Skeletal muscle satellite cell (primary cell): ENCODE measurements around the gene MAPKAPK5.

ENCODE experiments used
- H3K27me3 ChIP-seq: 2 replicates; pipeline ENCODE4 v1.7.0; 2013; ENCODE audit warnings: low read length; ENCODE audit not compliant: control insufficient read depth, insufficient read depth
- H3K36me3 ChIP-seq: 2 replicates; pipeline ENCODE4 v1.7.0; 2013; ENCODE audit warnings: mild to moderate bottlenecking, control low read depth, low read length; ENCODE audit not compliant: insufficient read depth
- H3K4me1 ChIP-seq: 2 replicates; pipeline ENCODE4 v1.7.0; 2013; ENCODE audit warnings: low read length; ENCODE audit not compliant: control insufficient read depth, insufficient read depth
- H3K4me2 ChIP-seq: 2 replicates; pipeline ENCODE4 v1.7.0; 2013; ENCODE audit warnings: mild to moderate bottlenecking, low read length
- H3K4me3 ChIP-seq: 2 replicates; pipeline ENCODE4 v1.7.0; 2013; ENCODE audit warnings: low read length
- H3K9ac ChIP-seq: 2 replicates; pipeline ENCODE4 v1.7.0; 2013; ENCODE audit warnings: mild to moderate bottlenecking, low read depth, low read length, moderate library complexity
- H3K9me3 ChIP-seq: replicated peaks from 2 replicates; pipeline ENCODE4 v1.7.0; 2013; ENCODE audit warnings: mild to moderate bottlenecking, control low read depth, low read length

MAPKAPK5 gene

DNA sequence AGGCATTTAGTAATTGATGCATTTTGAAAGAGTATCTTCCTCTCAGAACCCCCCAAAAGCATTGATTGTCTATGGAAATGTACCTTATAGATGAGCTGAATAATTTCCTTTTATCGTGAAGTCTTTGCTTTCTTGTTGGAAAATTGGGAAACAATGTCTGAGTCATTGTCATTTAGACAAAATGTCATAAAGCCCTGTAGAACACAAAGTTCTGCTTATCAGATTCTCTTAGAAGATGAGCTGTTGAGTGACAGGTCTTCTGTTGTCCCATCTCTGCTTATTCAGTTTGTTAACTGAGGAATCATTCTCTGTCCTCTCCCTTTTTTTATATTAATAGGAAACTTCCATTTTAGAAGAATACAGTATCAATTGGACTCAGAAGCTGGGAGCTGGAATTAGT lies 22.9 kb downstream of the MAPKAPK5 start:
- H3K4me3 ChIP-seq, result no peak overlapping the region
- no peak overlapping the region for H3K4me2 ChIP-seq
- H3K4me1 ChIP-seq, result no peaks in the 10 kb centered on the region
- H3K36me3 ChIP-seq, result peaks cover 23% of the 10 kb centered on the region
- no peak overlapping the region for H3K9ac ChIP-seq
- H3K27me3 ChIP-seq, result no peaks in the 10 kb centered on the region
- H3K9me3 ChIP-seq, result no peaks in the 10 kb centered on the region

DNA sequence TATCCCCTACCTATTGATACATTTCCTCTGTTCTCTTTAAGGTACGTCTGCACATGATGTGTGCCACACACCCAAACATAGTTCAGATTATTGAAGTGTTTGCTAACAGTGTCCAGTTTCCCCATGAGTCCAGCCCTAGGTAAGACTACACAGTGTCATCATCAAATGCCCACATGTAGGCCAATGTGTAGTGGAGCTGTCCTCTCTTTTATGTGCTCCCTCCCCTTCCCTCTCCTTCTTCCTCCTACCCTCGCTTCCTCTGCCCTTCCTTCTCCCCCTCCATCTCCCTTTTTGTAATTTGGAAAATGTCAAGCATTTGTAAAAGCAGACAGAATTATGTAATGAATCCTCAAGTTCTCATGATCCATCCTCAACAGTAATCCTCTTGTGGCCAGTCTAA lies 25.5 kb downstream of the MAPKAPK5 start:
- Histone ChIP-seq H3K4me1 (no peaks in the 10 kb centered on the region), H3K4me2 (no peak overlapping the region), H3K4me3 (no peak overlapping the region), H3K9me3 (no peaks in the 10 kb centered on the region), H3K36me3 (peaks cover 47% of the 10 kb centered on the region), H3K9ac (no peak overlapping the region), H3K27me3 (no peaks in the 10 kb centered on the region)

DNA sequence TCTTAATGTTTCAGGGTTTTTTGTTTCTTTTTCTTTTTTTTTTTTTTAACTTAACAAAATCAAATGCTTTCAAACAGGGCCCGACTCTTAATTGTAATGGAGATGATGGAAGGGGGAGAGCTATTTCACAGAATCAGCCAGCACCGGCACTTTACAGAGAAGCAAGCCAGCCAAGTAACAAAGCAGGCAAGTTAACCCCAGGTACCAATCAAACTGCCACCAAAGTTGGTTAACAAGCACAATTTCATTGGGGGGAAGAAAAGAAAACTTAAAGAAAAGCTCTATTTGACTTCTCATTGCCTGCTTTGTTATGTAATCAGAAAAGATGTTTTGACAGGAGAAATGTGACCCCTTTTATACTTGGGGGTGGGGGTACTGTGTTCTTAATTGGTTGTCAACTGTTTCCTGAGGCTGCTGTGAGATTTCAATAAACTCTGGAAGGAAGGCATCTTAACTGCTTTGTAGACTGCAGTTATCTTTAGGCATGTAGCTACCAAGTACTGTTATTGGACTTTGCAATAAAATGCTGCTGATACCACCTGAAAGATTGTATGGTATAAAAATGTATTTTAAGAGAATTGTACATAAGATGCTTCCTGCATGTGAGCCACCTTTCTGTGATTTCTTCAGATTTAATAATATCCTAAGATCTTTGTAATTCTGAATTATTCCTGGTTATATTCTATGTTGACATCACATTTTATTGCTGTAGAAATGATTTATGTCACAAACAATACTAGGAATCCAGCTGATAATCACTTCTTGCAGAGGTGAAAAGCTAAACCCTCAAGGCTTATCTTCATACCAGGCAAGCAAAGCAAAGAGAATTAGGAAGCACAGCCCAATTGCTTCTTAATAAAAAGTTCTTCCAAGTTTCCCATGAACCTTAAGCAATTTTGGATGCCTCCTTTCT lies 26.9 kb downstream of the MAPKAPK5 start:
- no peaks in the 10 kb centered on the region for H3K4me1 ChIP-seq
- H3K27me3 ChIP-seq, result no peaks in the 10 kb centered on the region
- H3K4me2 ChIP-seq, result no peak overlapping the region
- H3K4me3 ChIP-seq, result no peak overlapping the region
- no peak overlapping the region for H3K9ac ChIP-seq
- no peaks in the 10 kb centered on the region for H3K9me3 ChIP-seq
- peaks cover 56% of the 10 kb centered on the region for H3K36me3 ChIP-seq

DNA sequence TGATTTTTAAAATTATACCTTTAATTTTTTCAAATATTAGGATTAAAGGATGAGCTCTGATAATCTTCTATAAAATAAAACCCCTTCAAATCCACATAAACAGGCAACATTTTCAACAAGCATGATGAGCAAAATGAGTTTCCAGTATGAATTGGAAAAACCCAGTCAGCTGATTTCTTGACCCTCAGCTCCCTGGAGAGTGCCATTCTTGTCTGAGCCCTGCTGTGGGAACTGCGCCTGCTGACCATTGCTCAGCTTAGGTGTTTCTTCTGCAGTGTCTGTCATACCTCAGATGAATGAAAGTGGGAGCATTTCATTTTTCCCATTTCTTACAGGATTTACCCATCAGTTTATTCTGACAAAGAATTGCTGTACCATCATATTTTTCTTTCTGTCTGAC lies 27.6 kb downstream of the MAPKAPK5 start:
- H3K4me1 ChIP-seq, result no peaks in the 10 kb centered on the region
- H3K36me3 ChIP-seq, result peaks cover 57% of the 10 kb centered on the region
- no peak overlapping the region for H3K4me2 ChIP-seq
- no peaks in the 10 kb centered on the region for H3K27me3 ChIP-seq
- no peak overlapping the region for H3K4me3 ChIP-seq
- H3K9ac ChIP-seq, result no peak overlapping the region
- no peaks in the 10 kb centered on the region for H3K9me3 ChIP-seq

DNA sequence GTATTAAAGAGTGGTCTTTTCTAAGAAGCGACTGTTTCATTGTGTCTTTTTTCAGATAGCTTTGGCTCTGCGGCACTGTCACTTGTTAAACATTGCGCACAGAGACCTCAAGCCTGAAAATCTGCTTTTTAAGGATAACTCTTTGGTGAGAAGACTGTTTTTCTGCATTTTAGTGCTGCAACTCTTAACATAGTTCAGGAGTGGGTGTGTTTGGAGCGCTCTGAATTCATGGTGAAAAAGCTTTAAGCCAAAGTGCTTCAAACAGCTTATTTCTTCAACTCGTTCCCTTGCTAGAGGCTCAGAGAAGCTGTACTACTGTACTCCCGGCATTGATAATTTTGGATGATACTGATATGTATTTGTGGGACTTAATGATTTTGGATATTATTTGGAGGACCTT lies 28.2 kb downstream of the MAPKAPK5 start:
- Histone ChIP-seq H3K36me3 (peaks cover 57% of the 10 kb centered on the region), H3K9me3 (no peaks in the 10 kb centered on the region), H3K4me1 (no peaks in the 10 kb centered on the region), H3K4me3 (no peak overlapping the region), H3K9ac (no peak overlapping the region), H3K4me2 (no peak overlapping the region), H3K27me3 (no peaks in the 10 kb centered on the region)

DNA sequence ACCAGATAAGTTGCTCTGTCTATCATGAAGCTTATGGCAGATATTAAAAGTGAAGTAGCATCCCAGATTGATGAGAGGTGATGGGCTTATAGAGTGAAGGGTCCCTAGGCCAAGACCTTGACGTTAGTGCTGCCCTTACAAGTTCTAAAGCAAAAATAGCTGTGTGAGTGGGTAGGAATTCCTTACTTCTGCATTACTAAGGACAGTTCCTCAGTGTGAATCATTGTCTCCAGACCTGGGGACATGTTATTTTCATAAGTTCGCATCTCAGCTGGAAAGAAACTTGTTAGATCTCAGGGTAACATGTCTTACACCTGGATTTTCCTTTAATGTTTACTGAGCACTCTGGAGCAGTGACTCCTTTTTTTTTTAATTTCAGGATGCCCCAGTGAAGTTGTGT lies 28.7 kb downstream of the MAPKAPK5 start:
- Histone ChIP-seq H3K9me3 (no peaks in the 10 kb centered on the region), H3K4me3 (no peak overlapping the region), H3K9ac (no peak overlapping the region), H3K4me2 (no peak overlapping the region), H3K4me1 (no peaks in the 10 kb centered on the region), H3K27me3 (no peaks in the 10 kb centered on the region), H3K36me3 (peaks cover 62% of the 10 kb centered on the region)

DNA sequence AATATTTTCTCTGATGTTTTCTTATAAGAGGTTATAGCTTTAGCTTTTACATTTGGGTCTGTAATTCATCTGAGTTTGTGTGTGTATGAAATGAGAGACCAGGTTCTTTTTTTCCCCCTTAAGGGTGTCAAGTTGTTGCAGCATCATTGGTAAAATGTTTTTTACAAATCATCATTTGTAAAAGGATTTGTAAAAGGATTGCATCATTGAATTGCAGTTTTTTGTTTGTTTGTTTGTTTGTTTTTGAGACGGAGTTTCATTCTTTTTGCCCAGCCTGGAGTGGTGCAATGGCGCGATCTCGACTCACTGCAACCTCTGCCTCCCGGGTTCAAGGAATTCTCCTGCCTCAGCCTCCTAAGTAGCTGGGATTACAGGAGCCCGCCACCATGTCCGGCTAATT lies 31.1 kb downstream of the MAPKAPK5 start:
- no peaks in the 10 kb centered on the region for H3K27me3 ChIP-seq
- no peak overlapping the region for H3K9ac ChIP-seq
- H3K4me2 ChIP-seq, result no peak overlapping the region
- no peak overlapping the region for H3K4me3 ChIP-seq
- no peaks in the 10 kb centered on the region for H3K4me1 ChIP-seq
- H3K9me3 ChIP-seq, result no peaks in the 10 kb centered on the region
- peaks cover 56% of the 10 kb centered on the region for H3K36me3 ChIP-seq

DNA sequence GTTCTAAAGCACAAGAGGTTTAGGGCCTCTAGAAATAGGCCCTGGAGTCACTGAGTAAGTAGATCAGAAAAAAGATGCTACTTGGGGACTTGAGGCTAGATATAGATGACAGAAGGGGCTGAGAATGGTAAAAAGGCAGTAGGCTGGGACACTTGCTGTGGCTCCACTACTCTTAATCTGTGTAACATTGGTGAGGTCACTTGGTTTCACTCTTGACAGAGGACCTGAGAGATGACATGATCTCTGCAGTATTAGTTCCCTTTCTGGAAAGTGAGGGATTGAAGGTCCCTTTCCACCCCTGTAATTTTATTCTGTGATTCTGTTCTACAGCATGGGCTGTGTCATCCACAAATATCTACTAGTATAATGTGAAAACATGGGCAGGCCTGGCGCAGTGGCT lies 39.7 kb downstream of the MAPKAPK5 start:
- no peak overlapping the region for H3K4me3 ChIP-seq

DNA sequence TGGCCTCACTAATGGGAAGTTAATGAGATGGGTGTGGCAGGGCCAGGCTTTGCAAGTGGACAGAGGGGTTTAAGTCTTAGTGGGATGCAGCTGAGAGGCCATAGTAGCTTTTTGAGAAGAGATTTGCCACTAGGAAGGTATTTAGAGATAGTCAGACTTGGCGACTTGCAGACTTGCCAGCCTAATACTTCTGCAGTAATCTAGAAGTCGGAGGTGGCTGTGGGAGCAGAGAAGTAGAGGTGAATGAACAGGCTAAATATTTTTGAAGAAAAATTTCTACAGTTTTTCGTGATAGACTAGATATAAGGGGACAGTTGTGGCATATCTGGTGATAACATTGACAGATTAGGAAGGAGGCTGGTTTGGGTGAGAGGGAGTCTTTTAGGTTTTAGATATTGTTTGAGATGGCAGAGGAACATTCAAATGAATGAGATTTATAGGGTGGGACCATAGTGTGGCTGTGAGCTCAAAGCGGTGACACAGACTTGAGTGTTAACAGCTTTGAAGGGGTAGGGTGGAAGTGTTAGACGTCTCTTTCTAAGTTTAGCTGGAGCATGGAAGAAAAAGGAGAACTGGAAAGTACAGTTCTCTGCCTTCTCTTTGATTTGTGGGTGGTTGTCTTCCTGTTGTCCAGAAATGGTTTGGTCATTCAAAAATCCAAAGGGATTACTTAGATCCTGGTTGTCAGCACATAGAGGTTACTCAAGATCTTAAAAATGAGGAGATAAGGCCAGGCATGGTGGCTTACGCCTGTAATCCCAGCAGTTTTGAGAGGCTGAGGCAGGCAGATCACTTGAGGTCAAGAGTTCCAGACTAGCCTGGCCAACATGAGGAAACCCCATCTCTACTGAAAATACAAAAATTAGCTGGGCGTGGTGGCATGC lies 44.9 kb downstream of the MAPKAPK5 start:
- H3K9ac ChIP-seq, result no peak overlapping the region
- H3K36me3 ChIP-seq, result peaks cover 76% of the 10 kb centered on the region

More for the DNA sequence above, 39.7 kb downstream of the MAPKAPK5 start:
- H3K27me3 ChIP-seq, result no peaks in the 10 kb centered on the region
- no peaks in the 10 kb centered on the region for H3K9me3 ChIP-seq
- no peaks in the 10 kb centered on the region for H3K4me1 ChIP-seq
- no peak overlapping the region for H3K9ac ChIP-seq
- peaks cover 69% of the 10 kb centered on the region for H3K36me3 ChIP-seq
- no peak overlapping the region for H3K4me2 ChIP-seq

DNA sequence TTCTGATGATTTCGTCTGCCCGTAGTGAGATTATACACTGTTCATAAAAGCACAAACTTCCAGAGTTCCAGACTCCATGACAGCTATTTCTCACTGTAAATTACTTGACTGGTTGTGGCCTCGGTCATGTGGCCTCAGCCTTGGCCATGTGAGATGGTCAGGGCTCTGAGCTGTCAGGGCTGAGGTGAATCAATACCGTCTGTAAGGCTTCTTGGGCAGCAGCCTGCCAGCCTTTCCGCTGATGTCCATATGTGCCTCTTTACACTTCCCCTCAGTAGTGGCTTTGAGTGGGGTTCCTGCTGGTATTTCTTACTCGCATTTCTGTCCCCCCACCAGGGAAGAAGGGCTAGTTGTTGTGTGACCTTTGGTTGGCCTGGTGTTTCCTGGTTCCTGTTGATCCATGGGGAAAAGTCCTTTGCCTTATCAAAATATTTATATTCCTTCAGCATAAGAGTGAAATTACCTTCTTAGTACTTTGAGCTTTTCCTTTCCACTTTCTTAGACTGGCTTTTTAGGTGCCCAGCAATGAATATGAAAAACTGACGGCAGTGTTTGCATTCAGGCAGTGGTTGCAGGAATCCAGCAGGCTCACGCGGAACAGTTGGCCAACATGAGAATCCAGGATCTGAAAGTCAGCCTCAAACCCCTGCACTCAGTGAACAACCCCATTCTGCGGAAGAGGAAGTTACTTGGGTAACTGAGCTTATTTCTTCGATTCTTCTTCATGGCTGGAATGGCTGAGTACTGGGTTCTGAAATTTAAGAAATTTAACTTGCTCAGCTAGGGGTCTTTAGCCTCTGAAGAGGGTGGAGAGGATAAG lies 46.1 kb downstream of the MAPKAPK5 start:
- no peak overlapping the region for H3K4me2 ChIP-seq
- H3K9me3 ChIP-seq, result no peaks in the 10 kb centered on the region
- H3K27me3 ChIP-seq, result no peaks in the 10 kb centered on the region
- H3K4me3 ChIP-seq, result no peak overlapping the region
- no peaks in the 10 kb centered on the region for H3K4me1 ChIP-seq
- no peak overlapping the region for H3K9ac ChIP-seq
- peaks cover 81% of the 10 kb centered on the region for H3K36me3 ChIP-seq

More for the DNA sequence above, 44.9 kb downstream of the MAPKAPK5 start:
- H3K9me3 ChIP-seq, result no peaks in the 10 kb centered on the region
- no peaks in the 10 kb centered on the region for H3K4me1 ChIP-seq
- H3K4me2 ChIP-seq, result no peak overlapping the region
- H3K27me3 ChIP-seq, result no peaks in the 10 kb centered on the region
- no peak overlapping the region for H3K4me3 ChIP-seq

DNA sequence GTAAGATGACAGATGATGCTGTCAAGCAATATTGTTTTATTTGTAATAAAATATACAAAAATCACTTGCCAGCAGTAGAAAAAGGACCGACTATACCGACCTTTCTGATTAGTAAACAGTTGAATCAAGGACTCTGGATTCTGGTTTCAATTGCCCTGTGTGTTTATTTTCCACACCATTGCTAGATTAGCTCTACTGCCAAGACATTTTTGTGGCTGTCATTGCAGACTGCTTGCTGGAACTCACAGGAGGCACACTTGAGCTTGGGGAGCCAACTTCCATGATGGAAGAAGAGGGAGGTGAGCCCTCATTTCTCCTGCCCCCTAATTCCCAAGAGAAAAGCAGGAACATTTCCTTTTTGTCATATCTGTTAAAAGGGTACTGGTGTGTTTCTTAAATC lies 51.3 kb downstream of the MAPKAPK5 start:
- no peak overlapping the region for H3K4me2 ChIP-seq
- H3K27me3 ChIP-seq, result no peaks in the 10 kb centered on the region
- no peaks in the 10 kb centered on the region for H3K4me1 ChIP-seq
- no peak overlapping the region for H3K9ac ChIP-seq
- H3K9me3 ChIP-seq, result no peaks in the 10 kb centered on the region
- H3K4me3 ChIP-seq, result no peak overlapping the region
- H3K36me3 ChIP-seq, result peaks cover 57% of the 10 kb centered on the region
